ENCODE results near the gene MAML3. TPM values are rescaled to one million over a fixed set of nuclear protein-coding genes. Genes with fewer than 3 reads are reported as not detected.

The MAML3 gene
- total RNA-seq, 1 experiment from 2014 or later: not detected

DNA sequence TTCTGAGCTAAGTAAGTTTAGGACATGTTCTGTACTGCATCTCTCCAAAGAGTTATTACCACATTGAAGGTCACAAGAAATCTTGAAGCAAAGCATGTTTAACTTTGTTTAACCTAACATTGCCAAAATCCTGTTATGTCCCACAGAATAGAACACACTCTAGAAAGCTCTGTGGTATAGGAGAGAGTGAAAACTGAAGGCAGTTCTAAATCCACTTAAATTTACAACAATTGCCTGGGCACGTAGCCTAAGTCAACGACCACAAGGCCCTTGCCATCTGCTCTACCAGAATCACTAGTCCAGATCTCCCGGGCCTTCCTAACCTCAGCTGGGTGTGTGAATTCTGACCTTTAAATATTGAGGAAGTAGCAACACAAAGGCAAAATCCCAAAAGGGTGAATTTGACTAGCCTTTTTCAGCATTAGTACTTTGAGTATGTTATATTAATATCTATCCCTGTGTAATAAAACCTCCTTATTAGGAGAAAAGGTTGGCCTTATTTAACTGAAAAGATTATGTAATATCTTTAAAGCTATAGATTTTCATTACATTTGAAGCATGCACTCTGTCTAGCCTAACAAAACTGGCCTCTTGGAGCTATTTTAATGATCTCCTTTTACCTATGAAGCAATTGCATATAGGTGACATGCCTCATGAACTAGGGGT lies 4.5 kb upstream of the MAML3 start:
- in situ Hi-C loops (cut with HindIII; ENCODE audit: low sequenced_read_pairs): no loop called here
- peak; percentile 71 for DNase-seq (ENCODE audit: low spot score)

DNA sequence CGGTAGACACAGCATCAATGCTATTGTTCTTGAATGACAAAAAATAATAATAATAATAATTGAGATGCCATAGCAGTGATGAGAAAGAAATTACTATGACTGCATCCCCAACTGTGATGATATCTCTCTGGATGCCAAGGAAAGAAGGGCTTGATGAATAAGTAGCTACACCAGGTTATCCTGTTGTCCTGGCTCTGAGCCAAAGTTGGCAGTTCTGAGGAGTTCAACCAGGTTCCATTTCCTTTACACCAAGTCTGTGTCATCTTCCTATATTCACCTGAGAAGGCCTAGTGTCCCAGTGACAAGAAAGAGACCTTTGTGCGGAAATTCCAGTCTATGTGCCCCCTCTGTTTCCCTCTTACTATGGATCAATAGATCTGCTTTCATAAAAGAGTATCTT lies 3.4 kb upstream of the MAML3 start:
- no peak for DNase-seq (ENCODE audit: low spot score)
- in situ Hi-C loops (cut with HindIII; ENCODE audit: low sequenced_read_pairs): no loop called here

DNA sequence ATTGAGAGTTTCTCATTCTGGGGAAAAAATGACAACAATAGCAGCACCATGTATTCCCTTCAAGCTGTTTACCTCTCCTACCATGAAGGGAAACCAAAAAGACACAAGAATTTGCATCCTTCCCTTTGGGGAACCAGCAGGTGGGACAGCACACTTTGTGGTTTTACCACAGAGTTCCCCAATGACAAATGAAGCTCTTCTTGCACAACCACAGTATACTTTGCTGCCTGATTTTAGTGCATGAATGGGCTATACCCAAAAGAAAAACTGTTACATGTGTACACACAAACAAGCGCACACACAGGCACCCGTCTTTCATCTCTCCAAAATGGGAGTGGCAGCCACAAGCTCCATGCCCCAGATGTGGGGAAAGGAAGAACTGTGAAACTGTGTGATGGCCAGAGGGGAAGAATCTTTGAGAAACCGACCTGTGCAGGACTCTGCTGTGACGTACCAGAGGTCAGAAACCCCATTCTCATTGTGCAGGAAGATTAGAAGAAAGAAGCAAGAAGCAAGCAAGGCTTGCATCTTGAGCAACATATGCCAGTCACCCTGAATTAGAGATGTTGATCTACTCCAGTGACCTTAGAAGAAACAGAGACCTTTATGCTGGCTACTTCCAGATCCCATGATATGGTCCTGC lies 2.7 kb upstream of the MAML3 start:
- no peak for DNase-seq (ENCODE audit: low spot score)
- in situ Hi-C loops (cut with HindIII; ENCODE audit: low sequenced_read_pairs): no loop called here

DNA sequence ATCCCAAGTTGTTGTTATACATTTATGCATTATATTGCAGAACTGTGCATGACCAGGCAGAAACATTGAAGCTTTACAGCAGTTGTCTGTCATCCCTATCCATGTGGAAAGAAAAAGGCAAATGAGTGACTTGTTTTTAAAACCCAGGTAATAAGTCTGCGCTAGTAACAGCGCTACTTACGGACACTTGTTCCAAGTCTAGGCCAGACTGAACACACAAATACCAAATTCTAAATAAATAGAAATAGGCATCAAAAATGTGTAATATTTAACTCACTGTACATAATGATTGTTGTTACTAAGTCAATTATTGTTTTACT lies 548 bp upstream of the MAML3 start:
- DNase-seq (ENCODE audit: low spot score): peak; percentile 80
- in situ Hi-C loops (cut with HindIII; ENCODE audit: low sequenced_read_pairs): no loop called here

GRCh38 chr4:140153419-140153717 lies 616 bp downstream of the MAML3 start:
- DNase-seq (ENCODE audit: low spot score): no peak
- in situ Hi-C loops (cut with HindIII; ENCODE audit: low sequenced_read_pairs): no loop called here

DNA sequence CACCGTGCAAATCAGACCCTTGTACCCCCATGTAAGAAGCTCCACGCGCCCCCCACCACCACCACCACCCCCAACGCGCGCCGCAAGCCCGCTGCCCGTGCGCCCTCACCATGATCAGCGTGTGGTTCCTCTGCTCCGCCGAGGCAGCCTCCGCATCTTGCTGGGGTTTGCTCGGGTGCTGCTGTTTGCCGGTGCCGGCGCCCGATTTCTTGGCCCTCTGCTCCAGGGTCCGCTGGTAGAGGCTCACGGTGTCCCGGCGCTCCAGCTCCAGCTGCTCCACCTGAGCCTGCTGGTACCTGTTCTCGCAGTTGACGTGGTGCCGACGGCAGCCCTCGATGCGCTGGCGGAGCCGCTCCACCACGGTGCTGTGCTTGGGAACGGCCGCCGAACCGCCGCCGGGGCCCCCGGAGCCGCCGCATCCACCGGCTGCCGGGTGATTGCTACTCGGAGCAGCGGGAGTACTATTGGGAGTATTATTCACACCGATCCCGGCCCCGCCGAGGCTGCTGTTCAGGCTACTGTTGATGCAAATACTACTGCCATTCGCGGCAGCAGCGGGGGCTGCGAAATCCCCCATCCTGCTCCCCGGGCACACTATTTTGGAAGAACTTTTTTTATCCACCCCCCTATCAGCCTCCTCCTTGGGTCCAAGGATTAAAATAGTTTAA lies 1.1 kb downstream of the MAML3 start:
- in situ Hi-C loops (cut with HindIII; ENCODE audit: low sequenced_read_pairs): no loop called here
- peak; percentile 63 for DNase-seq (ENCODE audit: low spot score)

GRCh38 chr4:140152013-140152703 lies 1.8 kb downstream of the MAML3 start:
- peak; percentile 81 for DNase-seq (ENCODE audit: low spot score)

DNA sequence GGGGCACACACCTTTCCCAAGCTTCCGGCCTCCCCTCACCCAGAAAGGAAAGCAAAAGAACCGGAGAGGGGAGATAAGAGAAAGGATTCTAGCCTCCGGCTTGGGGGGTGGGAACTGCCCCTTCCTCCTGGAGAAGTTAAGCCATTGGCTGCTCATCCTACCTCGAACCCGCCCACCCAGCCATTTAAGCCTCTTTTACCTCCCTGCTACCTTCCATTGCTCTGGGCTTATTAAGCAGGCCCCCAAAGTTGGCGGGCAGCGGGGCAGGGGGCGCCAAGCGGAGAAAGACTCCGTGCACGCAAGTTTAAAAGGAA lies 2.3 kb downstream of the MAML3 start:
- in situ Hi-C loops (cut with HindIII; ENCODE audit: low sequenced_read_pairs): no loop called here
- peak; percentile 90 for DNase-seq (ENCODE audit: low spot score)

More at GRCh38 chr4:140152013-140152703, 1.8 kb downstream of the MAML3 start:
- in situ Hi-C loops (cut with HindIII; ENCODE audit: low sequenced_read_pairs): no loop called here

DNA sequence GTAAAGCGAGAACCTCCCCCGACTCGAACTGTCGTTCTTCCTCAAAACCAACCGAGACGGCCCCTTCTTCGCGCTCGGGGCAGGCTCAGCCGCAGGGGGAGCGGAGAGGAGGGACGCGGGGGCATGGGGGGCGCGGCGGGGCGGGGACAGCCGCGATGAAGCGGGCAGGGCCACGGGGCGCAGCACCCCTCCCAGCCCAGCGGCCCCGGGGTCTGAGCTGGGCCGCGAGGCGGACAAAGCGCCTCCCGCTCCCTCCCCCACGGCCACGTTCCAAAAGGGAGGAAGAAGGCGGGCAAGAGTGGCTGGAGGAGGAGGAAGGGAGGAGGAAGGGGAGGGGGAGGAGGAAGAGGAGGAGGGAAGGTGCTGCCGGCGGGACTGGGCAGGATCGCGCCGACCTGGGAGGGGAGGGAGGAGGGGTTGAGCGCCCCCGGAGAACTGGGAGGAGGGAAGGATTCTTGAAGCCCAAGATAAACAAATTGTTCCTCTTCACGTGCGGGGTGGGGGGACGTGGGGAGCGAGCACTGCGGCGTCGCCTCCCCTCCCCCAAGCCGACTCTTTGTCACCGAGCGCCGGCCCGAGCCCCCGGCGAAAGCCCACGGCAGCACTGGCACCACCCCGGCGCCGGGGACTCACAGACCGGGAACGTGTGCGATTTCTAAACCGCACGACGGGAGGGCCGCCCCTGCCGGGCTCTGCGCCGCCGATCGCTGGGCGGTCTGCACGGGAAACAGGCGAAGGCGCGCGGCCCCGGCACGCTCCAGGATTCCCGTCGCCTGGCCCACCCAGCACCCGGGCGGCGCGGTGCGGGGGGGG lies 2.9 kb downstream of the MAML3 start:
- in situ Hi-C loops (cut with HindIII; ENCODE audit: low sequenced_read_pairs): no loop called here
- DNase-seq (ENCODE audit: low spot score): peak; percentile 91

GRCh38 chr4:140150636-140150885 lies 3.4 kb downstream of the MAML3 start:
- in situ Hi-C loops (cut with HindIII; ENCODE audit: low sequenced_read_pairs): no loop called here
- peak; percentile 81 for DNase-seq (ENCODE audit: low spot score)

DNA sequence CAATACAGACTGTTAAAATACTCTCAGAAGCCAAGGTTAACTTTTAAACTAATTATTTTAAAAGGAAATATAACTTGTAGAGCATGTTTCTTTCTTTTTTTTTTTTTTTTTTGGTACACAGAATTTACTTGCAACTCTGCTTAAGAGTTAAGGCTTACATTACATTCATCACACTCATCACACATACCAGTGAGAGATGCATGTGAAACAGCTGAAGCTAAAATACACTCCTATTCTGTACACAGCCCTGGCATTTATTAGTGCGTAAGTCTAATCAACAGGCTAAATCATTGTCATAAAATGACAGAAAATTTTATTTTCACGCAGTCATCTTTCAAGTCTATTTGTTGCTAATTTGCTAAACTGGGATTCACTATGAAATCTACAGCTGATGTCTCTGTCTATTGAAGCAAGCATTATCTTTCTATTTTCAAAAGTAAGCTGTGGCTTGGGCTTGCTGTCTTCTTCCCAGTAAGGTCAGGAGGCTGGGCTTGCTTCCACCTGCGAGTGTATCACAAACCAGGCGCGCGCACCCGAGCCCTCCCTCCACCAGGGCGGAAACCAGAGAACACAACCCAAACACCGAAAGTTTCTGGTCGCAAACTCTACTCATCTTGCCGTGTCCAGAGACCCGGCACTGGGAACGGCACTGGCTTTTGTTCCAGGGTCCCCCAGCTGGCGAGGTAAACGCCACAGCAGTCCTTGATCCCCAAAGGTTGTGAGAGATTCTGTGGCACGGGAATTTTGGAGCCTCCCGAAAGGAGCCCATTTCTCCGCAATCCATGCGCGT lies 3.9 kb downstream of the MAML3 start:
- in situ Hi-C loops (cut with HindIII; ENCODE audit: low sequenced_read_pairs): no loop called here
- DNase-seq (ENCODE audit: low spot score): peak; percentile 89

- in situ Hi-C loops (cut with HindIII; ENCODE audit: low sequenced_read_pairs): no loop called here
- DNase-seq (ENCODE audit: low spot score): no peak
Measured at GRCh38 chr4:140144050-140144449, 9.9 kb downstream of the MAML3 start.

- in situ Hi-C loops (cut with HindIII; ENCODE audit: low sequenced_read_pairs): no loop called here
Measured at GRCh38 chr4:140141210-140141835, 12.7 kb downstream of the MAML3 start.

GRCh38 chr4:140140566-140140965 lies 13.4 kb downstream of the MAML3 start:
- in situ Hi-C loops (cut with HindIII; ENCODE audit: low sequenced_read_pairs): no loop called here
- no peak for DNase-seq (ENCODE audit: low spot score)

More at GRCh38 chr4:140141210-140141835, 12.7 kb downstream of the MAML3 start:
- no peak for DNase-seq (ENCODE audit: low spot score)

DNA sequence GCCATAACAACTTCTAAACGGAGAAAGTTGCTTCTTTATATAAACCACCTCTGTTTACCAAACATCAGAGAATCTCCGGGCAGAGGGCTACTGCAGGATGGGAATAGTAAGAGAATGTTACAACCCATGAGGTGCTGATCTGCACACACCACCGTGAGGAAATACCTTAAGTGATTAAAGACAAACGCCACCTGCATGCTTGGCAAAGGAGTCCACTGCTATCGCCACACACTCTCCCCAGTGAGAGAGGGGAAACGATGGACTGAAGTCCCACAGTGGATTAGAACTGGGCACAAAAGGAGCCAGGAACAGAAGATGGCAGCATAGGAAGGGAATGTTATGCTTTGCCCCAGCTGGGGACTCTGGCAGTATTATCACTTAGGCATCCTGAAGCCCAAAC lies 15.6 kb downstream of the MAML3 start:
- in situ Hi-C loops (cut with HindIII; ENCODE audit: low sequenced_read_pairs): no loop called here
- DNase-seq (ENCODE audit: low spot score): no peak

DNA sequence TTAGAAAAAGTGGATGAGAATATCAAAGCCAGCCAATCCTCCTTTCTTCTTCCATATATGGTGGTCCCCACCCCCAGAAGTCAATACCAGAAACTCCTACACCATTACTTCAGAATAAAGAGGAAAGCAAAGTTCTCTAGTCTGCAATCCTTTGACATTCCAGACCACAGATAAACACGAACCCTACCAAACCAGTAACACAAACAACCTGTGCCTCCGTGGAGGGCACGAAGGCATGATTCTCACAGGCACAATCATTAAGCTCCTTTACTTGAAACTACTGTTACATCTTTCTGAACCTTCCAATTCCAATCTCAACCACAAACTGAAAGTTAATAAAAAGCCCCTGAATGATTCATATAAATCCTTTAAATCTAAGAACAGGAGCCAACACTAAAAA lies 16.3 kb downstream of the MAML3 start:
- in situ Hi-C loops (cut with HindIII; ENCODE audit: low sequenced_read_pairs): no loop called here
- no peak for DNase-seq (ENCODE audit: low spot score)

GRCh38 chr4:140136509-140136908 lies 17.5 kb downstream of the MAML3 start:
- DNase-seq (ENCODE audit: low spot score): no peak
- in situ Hi-C loops (cut with HindIII; ENCODE audit: low sequenced_read_pairs): no loop called here

DNA sequence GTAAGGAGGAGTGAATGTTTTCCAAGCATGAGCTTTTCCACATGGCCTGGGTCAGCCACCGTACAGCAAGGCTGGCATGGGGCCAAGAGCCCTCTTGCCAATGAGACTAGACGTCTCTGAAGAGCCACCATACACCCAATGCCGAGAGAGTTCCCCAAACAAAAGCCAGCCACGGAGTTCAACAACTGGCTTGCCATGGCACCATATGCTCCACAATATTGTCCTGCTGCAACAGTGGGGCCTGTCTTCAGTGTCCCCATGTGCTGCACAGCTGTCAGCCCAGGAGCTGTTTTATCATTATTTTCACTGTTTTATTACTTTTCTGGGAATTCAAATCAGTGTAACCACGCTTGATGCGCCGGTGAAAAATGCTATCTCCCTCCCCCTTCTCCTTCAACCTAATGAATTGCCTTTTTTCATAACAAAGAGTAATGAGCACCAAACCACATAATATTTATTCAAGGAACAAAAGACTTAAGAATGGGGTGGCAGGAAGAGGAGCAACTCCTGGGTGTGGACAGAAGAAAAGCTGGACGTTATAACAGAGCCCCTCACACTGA lies 18.4 kb downstream of the MAML3 start:
- DNase-seq (ENCODE audit: low spot score): no peak

More for the DNA sequence above, 18.4 kb downstream of the MAML3 start:
- in situ Hi-C loops (cut with HindIII; ENCODE audit: low sequenced_read_pairs): no loop called here

All from G401 (cell line).